Upper lobe of left lung (tissue), 4 donors: ENCODE data around the gene GPR15LG.

Source experiments
- EP300 ChIP-seq, 4 donors: sonication (generic); formaldehyde crosslinking; IDR thresholded peaks; one replicate each; pipeline ENCODE4 v1.5.1; 2017; ENCODE audit warnings: antibody characterized with exemption in 4 of 4, control low read depth in 2 of 4
- POLR2A ChIP-seq, 4 donors: fragments of 450-650 bp; IDR thresholded peaks; one replicate each; pipeline ENCODE4 v1.5.1; 2016 to 2017; ENCODE audit warnings: antibody characterized with exemption in 4 of 4, mild to moderate bottlenecking in 2 of 4
- POLR2AphosphoS5 ChIP-seq, 2 donors: sonication (generic); formaldehyde crosslinking; IDR thresholded peaks; one replicate each; pipeline ENCODE4 v1.5.1; 2017; ENCODE audit warnings: antibody characterized with exemption in 2 of 2
- TF ChIP-seq, protein P1 (sequence below), 6 experiments: fragments of 450-650 bp in 4 of 6; fragments of 200-600 bp in 2 of 6; sonication (generic) in 2 of 6; IDR thresholded peaks; one replicate each; pipeline ENCODE4 v1.5.1; 2016 to 2019; ENCODE audit warnings: antibody characterized with exemption in 6 of 6

- TF ChIP-seq, protein P1, sequence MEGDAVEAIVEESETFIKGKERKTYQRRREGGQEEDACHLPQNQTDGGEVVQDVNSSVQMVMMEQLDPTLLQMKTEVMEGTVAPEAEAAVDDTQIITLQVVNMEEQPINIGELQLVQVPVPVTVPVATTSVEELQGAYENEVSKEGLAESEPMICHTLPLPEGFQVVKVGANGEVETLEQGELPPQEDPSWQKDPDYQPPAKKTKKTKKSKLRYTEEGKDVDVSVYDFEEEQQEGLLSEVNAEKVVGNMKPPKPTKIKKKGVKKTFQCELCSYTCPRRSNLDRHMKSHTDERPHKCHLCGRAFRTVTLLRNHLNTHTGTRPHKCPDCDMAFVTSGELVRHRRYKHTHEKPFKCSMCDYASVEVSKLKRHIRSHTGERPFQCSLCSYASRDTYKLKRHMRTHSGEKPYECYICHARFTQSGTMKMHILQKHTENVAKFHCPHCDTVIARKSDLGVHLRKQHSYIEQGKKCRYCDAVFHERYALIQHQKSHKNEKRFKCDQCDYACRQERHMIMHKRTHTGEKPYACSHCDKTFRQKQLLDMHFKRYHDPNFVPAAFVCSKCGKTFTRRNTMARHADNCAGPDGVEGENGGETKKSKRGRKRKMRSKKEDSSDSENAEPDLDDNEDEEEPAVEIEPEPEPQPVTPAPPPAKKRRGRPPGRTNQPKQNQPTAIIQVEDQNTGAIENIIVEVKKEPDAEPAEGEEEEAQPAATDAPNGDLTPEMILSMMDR (IDR thresholded peaks at IDR 0.05), result no peak
- no peak for TF ChIP-seq POLR2A (IDR thresholded peaks at IDR 0.05)
- TF ChIP-seq POLR2AphosphoS5 (IDR thresholded peaks at IDR 0.05), result no peak
- TF ChIP-seq EP300 (IDR thresholded peaks at IDR 0.05), result no peak
Observed at GRCh38 chr10:84232376-84232775, 58.8 kb downstream of the GPR15LG start.
